ENCODE data around the gene SUMF2. TPM values are rescaled to one million over a fixed set of nuclear protein-coding genes. Genes with fewer than 3 reads are reported as not detected.

The SUMF2 gene
- total and polyA plus RNA-seq, 2 of the 13 experiments (the other 11 are each of a cell fraction or from before 2014, with no cell fraction given), result 48.9 to 54.4 TPM

DNA sequence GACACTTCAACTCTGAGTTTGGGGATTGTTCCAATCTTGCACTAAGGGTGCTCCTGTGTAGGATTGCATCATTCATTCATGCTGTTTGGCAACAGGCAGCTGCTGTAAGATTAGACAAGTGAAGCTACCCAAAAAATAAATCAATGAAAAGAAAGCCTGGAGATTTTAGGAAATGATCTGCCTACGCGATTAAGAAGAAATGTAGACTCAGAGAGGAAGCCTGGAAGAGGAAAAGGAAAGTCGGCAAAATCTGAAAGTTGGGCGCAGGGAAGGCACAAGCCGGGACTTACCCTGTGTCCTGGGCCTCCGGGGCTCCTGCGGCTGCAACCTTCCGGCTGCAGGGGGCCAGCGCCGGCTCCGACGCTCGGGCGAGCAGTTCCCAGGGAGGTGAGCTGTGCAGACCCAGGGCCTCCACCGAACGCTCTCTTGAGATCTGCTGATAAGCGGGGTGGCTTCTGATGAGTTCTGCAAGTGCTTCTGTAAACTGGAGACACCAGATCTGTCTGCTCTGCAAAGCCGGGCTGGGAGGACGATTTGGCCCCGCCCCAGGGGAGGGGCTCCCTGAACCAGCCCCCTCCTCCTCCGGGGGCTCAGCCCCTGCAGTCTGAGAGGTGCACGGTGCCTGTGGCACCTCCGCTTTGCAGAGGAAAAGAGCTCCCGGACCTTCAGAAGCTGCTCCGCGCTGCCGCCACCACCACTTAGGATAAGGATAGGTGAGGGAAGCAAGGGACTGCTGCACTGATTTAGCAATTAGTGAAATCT, 30.2 kb upstream of the SUMF2 start (continued):
- TF ChIP-seq GFI1 (CRISPR knock-in tag; IDR thresholded peaks at IDR 0.05; ENCODE audit: borderline replicate concordance), result peak; percentile 87
- TF ChIP-seq ZNF761 (CRISPR knock-in tag; conservative IDR thresholded peaks at IDR 0.05), result 0 out of 2 replicates have a peak, but pooled peaks have one; percentile 13
- TF ChIP-seq EED (CRISPR knock-in tag; IDR thresholded peaks at IDR 0.05), result peak; percentile 27; the same call in 1 of the 2 replicates
- TF ChIP-seq ZNF563 (CRISPR knock-in tag; IDR thresholded peaks at IDR 0.05), result 0 out of 2 replicates have a peak, but pooled peaks have one; percentile 36
- TF ChIP-seq KDM3A (CRISPR knock-in tag; IDR thresholded peaks at IDR 0.05; ENCODE audit: low read depth), result peak; percentile 67; the same call in 1 of the 2 replicates
- TF ChIP-seq, protein P1, sequence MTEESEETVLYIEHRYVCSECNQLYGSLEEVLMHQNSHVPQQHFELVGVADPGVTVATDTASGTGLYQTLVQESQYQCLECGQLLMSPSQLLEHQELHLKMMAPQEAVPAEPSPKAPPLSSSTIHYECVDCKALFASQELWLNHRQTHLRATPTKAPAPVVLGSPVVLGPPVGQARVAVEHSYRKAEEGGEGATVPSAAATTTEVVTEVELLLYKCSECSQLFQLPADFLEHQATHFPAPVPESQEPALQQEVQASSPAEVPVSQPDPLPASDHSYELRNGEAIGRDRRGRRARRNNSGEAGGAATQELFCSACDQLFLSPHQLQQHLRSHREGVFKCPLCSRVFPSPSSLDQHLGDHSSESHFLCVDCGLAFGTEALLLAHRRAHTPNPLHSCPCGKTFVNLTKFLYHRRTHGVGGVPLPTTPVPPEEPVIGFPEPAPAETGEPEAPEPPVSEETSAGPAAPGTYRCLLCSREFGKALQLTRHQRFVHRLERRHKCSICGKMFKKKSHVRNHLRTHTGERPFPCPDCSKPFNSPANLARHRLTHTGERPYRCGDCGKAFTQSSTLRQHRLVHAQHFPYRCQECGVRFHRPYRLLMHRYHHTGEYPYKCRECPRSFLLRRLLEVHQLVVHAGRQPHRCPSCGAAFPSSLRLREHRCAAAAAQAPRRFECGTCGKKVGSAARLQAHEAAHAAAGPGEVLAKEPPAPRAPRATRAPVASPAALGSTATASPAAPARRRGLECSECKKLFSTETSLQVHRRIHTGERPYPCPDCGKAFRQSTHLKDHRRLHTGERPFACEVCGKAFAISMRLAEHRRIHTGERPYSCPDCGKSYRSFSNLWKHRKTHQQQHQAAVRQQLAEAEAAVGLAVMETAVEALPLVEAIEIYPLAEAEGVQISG (CRISPR knock-in tag; IDR thresholded peaks at IDR 0.05), result peak; percentile 41; the same call in 1 of the 2 replicates
- no peak for TF ChIP-seq GLMP (CRISPR knock-in tag; IDR thresholded peaks at IDR 0.05; ENCODE audit: borderline replicate concordance)
- no peak for TF ChIP-seq ZNF646 (CRISPR knock-in tag; IDR thresholded peaks at IDR 0.05)
- no peak for TF ChIP-seq NFRKB (IDR thresholded peaks at IDR 0.05)
- no peak for TF ChIP-seq ZNF280D (CRISPR knock-in tag; IDR thresholded peaks at IDR 0.05)
- TF ChIP-seq TP53 (CRISPR knock-in tag; conservative IDR thresholded peaks at IDR 0.05), result no peak
- no peak for TF ChIP-seq SOX13 (IDR thresholded peaks at IDR 0.05)
- TF ChIP-seq SOX13 (CRISPR knock-in tag; conservative IDR thresholded peaks at IDR 0.05 in 1 of 2, IDR thresholded peaks at IDR 0.05 in 1 of 2), result peak in 1 of 2 experiments; percentile 25; a peak in 1 of 4 replicates

Data from HepG2 (cell line).